Measurements from ENCODE around the gene ZDHHC9.

The ZDHHC9 gene

GRCh38 chrX:129846716-129847115 lies 3.0 kb upstream of the ZDHHC9 start:
- Histone ChIP-seq H3K36me3 (replicated peaks; ENCODE audit: insufficient read depth, low read length) (no peaks in the 10 kb centered on the region), H3K4me3 (ENCODE audit: low read length) (no peak overlapping the region), H3K4me2 (ENCODE audit: low read depth, low read length) (no peak overlapping the region), H2AFZ (ENCODE audit: low read length) (no peak overlapping the region), H3K27ac (ENCODE audit: low read length) (no peak overlapping the region), H3K79me2 (ENCODE audit: low read length) (0 out of 2 replicates have a peak, but pooled peaks cover 4% of the 10 kb centered on the region), H3K4me1 (ENCODE audit: low read length) (no peaks in the 10 kb centered on the region), H3K27me3 (replicated peaks; ENCODE audit: insufficient read depth, low read length) (no peaks in the 10 kb centered on the region), H3K9ac (ENCODE audit: low read length) (no peak overlapping the region), H3F3A (ENCODE audit: insufficient read depth, low read length) (peaks cover 5% of the 10 kb centered on the region; the same call in 1 of the 2 replicates), H3K9me3 (replicated peaks; ENCODE audit: insufficient read depth, low read length) (no peaks in the 10 kb centered on the region), H4K20me1 (ENCODE audit: insufficient read depth, low read length) (no peaks in the 10 kb centered on the region), H3K9me2 (replicated peaks; ENCODE audit: insufficient read depth, low read length) (no peaks in the 10 kb centered on the region)
- no peak for TF ChIP-seq EZH2phosphoT487 (IDR thresholded peaks at IDR 0.05; ENCODE audit: low read length)
- no peak for TF ChIP-seq EZH2 (optimal IDR thresholded peaks at IDR 0.05; ENCODE audit: low read depth, low read length)
- TF ChIP-seq CTCF (IDR thresholded peaks at IDR 0.05; ENCODE audit: low read length): no peak
- no peak for DNase-seq

- H3K9me2 ChIP-seq (replicated peaks; ENCODE audit: insufficient read depth, low read length): no peaks in the 10 kb centered on the region
- H3K27me3 ChIP-seq (replicated peaks; ENCODE audit: insufficient read depth, low read length): no peaks in the 10 kb centered on the region
- H3F3A ChIP-seq (ENCODE audit: insufficient read depth, low read length): peaks cover 5% of the 10 kb centered on the region; the same call in 1 of the 2 replicates
- no peak for DNase-seq
- H3K9ac ChIP-seq (ENCODE audit: low read length): no peak overlapping the region
- TF ChIP-seq CTCF (IDR thresholded peaks at IDR 0.05; ENCODE audit: low read length) (no peak), EZH2phosphoT487 (IDR thresholded peaks at IDR 0.05; ENCODE audit: low read length) (no peak)
- H3K79me2 ChIP-seq (ENCODE audit: low read length): 0 out of 2 replicates have a peak, but pooled peaks cover 5% of the 10 kb centered on the region
- H2AFZ ChIP-seq (ENCODE audit: low read length): no peak overlapping the region
- H3K4me3 ChIP-seq (ENCODE audit: low read length): no peak overlapping the region
- H3K36me3 ChIP-seq (replicated peaks; ENCODE audit: insufficient read depth, low read length): no peaks in the 10 kb centered on the region
- no peak overlapping the region for H3K4me2 ChIP-seq (ENCODE audit: low read depth, low read length)
- H3K27ac ChIP-seq (ENCODE audit: low read length): no peak overlapping the region
- H3K4me1 ChIP-seq (ENCODE audit: low read length): no peaks in the 10 kb centered on the region
- no peaks in the 10 kb centered on the region for H3K9me3 ChIP-seq (replicated peaks; ENCODE audit: insufficient read depth, low read length)
- no peaks in the 10 kb centered on the region for H4K20me1 ChIP-seq (ENCODE audit: insufficient read depth, low read length)
Observed at GRCh38 chrX:129845616-129846190, 2.0 kb upstream of the ZDHHC9 start.

- Histone ChIP-seq H3K79me2 (ENCODE audit: low read length) (0 out of 2 replicates have a peak, but pooled peaks cover 5% of the 10 kb centered on the region), H2AFZ (ENCODE audit: low read length) (peak overlapping the region; percentile 78), H3K27ac (ENCODE audit: low read length) (no peak overlapping the region), H3K9me3 (replicated peaks; ENCODE audit: insufficient read depth, low read length) (no peaks in the 10 kb centered on the region), H3K4me2 (ENCODE audit: low read depth, low read length) (peak overlapping the region; percentile 84), H3K4me3 (ENCODE audit: low read length) (peak overlapping the region; percentile 71), H3K9me2 (replicated peaks; ENCODE audit: insufficient read depth, low read length) (no peaks in the 10 kb centered on the region), H3K4me1 (ENCODE audit: low read length) (no peaks in the 10 kb centered on the region), H4K20me1 (ENCODE audit: insufficient read depth, low read length) (no peaks in the 10 kb centered on the region), H3K36me3 (replicated peaks; ENCODE audit: insufficient read depth, low read length) (no peaks in the 10 kb centered on the region), H3K27me3 (replicated peaks; ENCODE audit: insufficient read depth, low read length) (no peaks in the 10 kb centered on the region), H3F3A (ENCODE audit: insufficient read depth, low read length) (peaks cover 5% of the 10 kb centered on the region; the same call in 1 of the 2 replicates), H3K9ac (ENCODE audit: low read length) (peak overlapping the region; percentile 68; the same call in 1 of the 2 replicates)
- no peak for DNase-seq
- TF ChIP-seq CTCF (IDR thresholded peaks at IDR 0.05; ENCODE audit: low read length) (no peak), EZH2phosphoT487 (IDR thresholded peaks at IDR 0.05; ENCODE audit: low read length) (no peak), EZH2 (optimal IDR thresholded peaks at IDR 0.05; ENCODE audit: low read depth, low read length) (no peak)
Observed at GRCh38 chrX:129843209-129843458, 552 bp downstream of the ZDHHC9 start.

Measured in MM.1S (cell line).